GM12878 (cell line): ENCODE data around the gene BICDL2. TPM values are rescaled to one million over a fixed set of nuclear protein-coding genes. Genes with fewer than 3 reads are reported as not detected.

Experiments used
- ATAC-seq: fragments of 200-7000 bp; cut with Tn5 transposase; 3 replicates; pipeline ENCODE4 v1.9.1; 2020; ENCODE audit warnings: mild to moderate bottlenecking, moderate library complexity
- BruUV-seq: library from RNA; stranded (reverse); fragments of 400-500 nt; replicated peaks from 2 replicates; lab custom pipeline; 2021; lab: Mats Ljungman, UMichigan
- CTCF ChIA-PET: fragments of 300-600 bp; sonication (Branson Sonifier 250); formaldehyde crosslinking; extraction: SDS; loops from one replicate; lab custom pipeline; 2021; ENCODE audit warnings: inconsistent platforms; lab: Yijun Ruan, JAX
- POLR2A ChIA-PET: fragments of 350-600 bp; formaldehyde crosslinking; extraction: SDS; loops from one replicate; lab custom pipeline; 2021; ENCODE audit warnings: inconsistent platforms; lab: Charles Lee
- RAD21 ChIA-PET: fragments of 300-600 bp; sonication (Branson Sonifier 250); formaldehyde crosslinking; loops from one replicate; lab custom pipeline; 2023; ENCODE audit warnings: antibody characterized with exemption; ENCODE audit not compliant: unreplicated experiment; lab: Charles Lee
- SMC1A ChIA-PET: fragments of 300-600 bp; sonication (Branson Sonifier 250); formaldehyde crosslinking; loops from one replicate; lab custom pipeline; 2023; ENCODE audit not compliant: unreplicated experiment, uncharacterized antibody; lab: Charles Lee
- DNase-seq: peaks from one replicate; pipeline ENCODE4 v3.0.0-alpha.2; 2011; ENCODE audit warnings: low read depth, low spot score
- FAIRE-seq: peaks from 3 replicates; lab custom pipeline; 2011; peaks lifted over from hg19 to GRCh38; lab: Jason Lieb, UNC
- H2AFZ ChIP-seq: 2 replicates; pipeline ENCODE4 v1.6.0; 2011; ENCODE audit warnings: low read depth, low read length, control low read depth; ENCODE audit not compliant: control insufficient read depth
- H3K27ac ChIP-seq: 2 replicates; pipeline ENCODE4 v1.5.1; 2011; ENCODE audit warnings: control low read depth; ENCODE audit not compliant: control insufficient read depth, insufficient read depth
- H3K27me3 ChIP-seq, 2 experiments: replicated peaks in 1 of 2; 2 replicates each; pipeline versions ENCODE4 v1.6.0 to v1.6.1; 2011; ENCODE audit warnings: low read length in 1 of 2; ENCODE audit not compliant: control insufficient read depth in 2 of 2, insufficient read depth in 2 of 2
- H3K36me3 ChIP-seq, 2 experiments: 2 replicates each; pipeline ENCODE4 v1.5.1; 2011; ENCODE audit warnings: low read length in 1 of 2; ENCODE audit not compliant: control insufficient read depth in 2 of 2, insufficient read depth in 2 of 2
- H3K4me1 ChIP-seq: 2 replicates; pipeline ENCODE4 v1.6.1; 2011; ENCODE audit warnings: mild to moderate bottlenecking, low read length, moderate library complexity, mixed read lengths; ENCODE audit not compliant: control insufficient read depth, insufficient read depth
- H3K4me2 ChIP-seq: 2 replicates; pipeline ENCODE4 v1.6.0; 2011; ENCODE audit warnings: control low read depth; ENCODE audit not compliant: control insufficient read depth, insufficient read depth
- H3K4me3 ChIP-seq: fragments of 200-600 bp; sonication (generic); 2 replicates; pipeline ENCODE4 v1.5.1; 2016
- H3K79me2 ChIP-seq: 2 replicates; pipeline ENCODE4 v1.6.0; 2011; ENCODE audit warnings: low read length; ENCODE audit not compliant: control insufficient read depth, insufficient read depth
- H3K9ac ChIP-seq: 2 replicates; pipeline ENCODE4 v1.8.0; 2011; ENCODE audit warnings: low read length, control low read depth, mixed read lengths; ENCODE audit not compliant: control insufficient read depth, insufficient read depth
- H3K9me3 ChIP-seq: replicated peaks from 3 replicates; pipeline ENCODE4 v1.5.1; 2011; ENCODE audit warnings: mild to moderate bottlenecking, low read length; ENCODE audit not compliant: control insufficient read depth, insufficient read depth
- H4K20me1 ChIP-seq: 2 replicates; pipeline ENCODE4 v1.6.0; 2011; ENCODE audit not compliant: control insufficient read depth, insufficient read depth
- MEF2A ChIP-seq: IDR thresholded peaks from 2 replicates; pipeline ENCODE4 v1.6.1; 2011; ENCODE audit warnings: low read depth, mild to moderate bottlenecking, low read length, moderate library complexity; ENCODE audit not compliant: insufficient read depth
- PAX5 ChIP-seq: IDR thresholded peaks from 2 replicates; pipeline ENCODE4 v1.6.1; 2011; ENCODE audit warnings: low read depth, low read length, borderline replicate concordance
- RB1 ChIP-seq: fragments of 450-650 bp; formaldehyde crosslinking; IDR thresholded peaks from 2 replicates; pipeline ENCODE4 v1.6.1; 2017; ENCODE audit warnings: mild to moderate bottlenecking, borderline replicate concordance
- RELA ChIP-seq: fragments of 450-650 bp; IDR thresholded peaks from 2 replicates; pipeline ENCODE4 v1.8.0; 2014; ENCODE audit warnings: borderline replicate concordance; ENCODE audit not compliant: partially characterized antibody
- RUNX3 ChIP-seq: IDR thresholded peaks from 2 replicates; pipeline ENCODE4 v1.6.1; 2012; ENCODE audit warnings: low read length, inconsistent platforms
- SRF ChIP-seq, 2 experiments: IDR thresholded peaks; 2 replicates each; pipeline ENCODE4 v1.6.1; 2011; ENCODE audit warnings: low read depth in 2 of 2, low read length in 2 of 2, mild to moderate bottlenecking in 1 of 2, moderate library complexity in 1 of 2
- SUZ12 ChIP-seq: fragments of 200-600 bp; sonication (generic); IDR thresholded peaks from one replicate; pipeline ENCODE4 v1.6.1; 2018; ENCODE audit warnings: antibody characterized with exemption, mild to moderate bottlenecking; ENCODE audit not compliant: unreplicated experiment
- ZNF24 ChIP-seq: fragments of 450-650 bp; IDR thresholded peaks from 2 replicates; pipeline ENCODE4 v1.6.1; 2017; ENCODE audit warnings: antibody characterized with exemption, mild to moderate bottlenecking
- WGBS: methylation state at CpG from one replicate; pipeline ENCODE4 v1.1.6; 2016; ENCODE audit warnings: low lambda C conversion rate; ENCODE audit not compliant: insufficient replicate concordance, insufficient coverage; ENCODE audit errors: missing lambda C conversion rate; 5-methylcytosine and 5-hydroxymethylcytosine counted together
- in situ Hi-C: fragments of 300-500 bp; cut with MboI; formaldehyde crosslinking; loops from 9 replicates; pipeline ENCODE4 v1.14.3; 2018; ENCODE audit warnings: mixed read lengths
- intact Hi-C: fragments of 100-400 bp; cut with micrococcal nuclease; formaldehyde crosslinking; loops from one replicate; pipeline ENCODE4 v1.14.2; 2022; ENCODE audit not compliant: unreplicated experiment
- polyA plus RNA-seq, 11 experiments: library from polyadenylated mRNA; depleted of rRNA in 4 of 11; unstranded in 6 of 11; stranded (reverse) in 5 of 11; fragments of >200 nt; fragmentation: Nextera tagmentation in 4 of 11; fragmentation: Illumina TruSeq in 1 of 11; extraction: Ambion mirVana in 4 of 11; extraction: Trizol in 1 of 11; gene quantifications; 1 replicate in 1 of 11; 2 replicates in 10 of 11; pipeline versions ENCODE4 v1.2.1 to v1.2.3, GENCODE V29; 2011 to 2016; ENCODE audit warnings: inconsistent platforms in 2 of 11, missing spikeins in 2 of 11, low read depth in 1 of 11
- total RNA-seq, 4 experiments: library from RNA; depleted of rRNA in 3 of 4; stranded (reverse); fragments of >200 nt in 3 of 4; fragmentation: Illumina TruSeq in 1 of 4; extraction: Trizol in 1 of 4; gene quantifications; 2 replicates each; pipeline versions ENCODE4 v1.2.1 to v1.2.3, GENCODE V29; 2013 to 2021
- TF ChIP-seq, protein P1 (sequence below): fragments of 450-650 bp; IDR thresholded peaks from 2 replicates; pipeline ENCODE4 v1.6.1; 2018; ENCODE audit warnings: mild to moderate bottlenecking, low read depth, moderate library complexity; ENCODE audit not compliant: partially characterized antibody
- TF ChIP-seq, protein P2 (sequence below): fragments of 450-650 bp; IDR thresholded peaks from 2 replicates; pipeline ENCODE4 v1.6.1; 2017; ENCODE audit warnings: mild to moderate bottlenecking
- TF ChIP-seq, protein P3 (sequence below): IDR thresholded peaks from 2 replicates; pipeline ENCODE4 v1.6.1; 2011; ENCODE audit warnings: low read depth, low read length, improper control_type of control experiment, borderline replicate concordance
- TF ChIP-seq, protein P4 (sequence below): fragments of 450-650 bp; IDR thresholded peaks from 2 replicates; pipeline ENCODE4 v1.6.1; 2017; ENCODE audit warnings: mild to moderate bottlenecking, low read depth, inconsistent platforms; ENCODE audit not compliant: poor library complexity, severe bottlenecking
- TF ChIP-seq, protein P5 (sequence below): fragments of 450-650 bp; conservative IDR thresholded peaks from 2 replicates; pipeline ENCODE4 v1.6.1; 2017; ENCODE audit warnings: mild to moderate bottlenecking, moderate library complexity

The BICDL2 gene
- total and polyA plus RNA-seq, 10 of the 15 experiments (the other 5 are each of a cell fraction or from before 2014, with no cell fraction given) = not detected

DNA sequence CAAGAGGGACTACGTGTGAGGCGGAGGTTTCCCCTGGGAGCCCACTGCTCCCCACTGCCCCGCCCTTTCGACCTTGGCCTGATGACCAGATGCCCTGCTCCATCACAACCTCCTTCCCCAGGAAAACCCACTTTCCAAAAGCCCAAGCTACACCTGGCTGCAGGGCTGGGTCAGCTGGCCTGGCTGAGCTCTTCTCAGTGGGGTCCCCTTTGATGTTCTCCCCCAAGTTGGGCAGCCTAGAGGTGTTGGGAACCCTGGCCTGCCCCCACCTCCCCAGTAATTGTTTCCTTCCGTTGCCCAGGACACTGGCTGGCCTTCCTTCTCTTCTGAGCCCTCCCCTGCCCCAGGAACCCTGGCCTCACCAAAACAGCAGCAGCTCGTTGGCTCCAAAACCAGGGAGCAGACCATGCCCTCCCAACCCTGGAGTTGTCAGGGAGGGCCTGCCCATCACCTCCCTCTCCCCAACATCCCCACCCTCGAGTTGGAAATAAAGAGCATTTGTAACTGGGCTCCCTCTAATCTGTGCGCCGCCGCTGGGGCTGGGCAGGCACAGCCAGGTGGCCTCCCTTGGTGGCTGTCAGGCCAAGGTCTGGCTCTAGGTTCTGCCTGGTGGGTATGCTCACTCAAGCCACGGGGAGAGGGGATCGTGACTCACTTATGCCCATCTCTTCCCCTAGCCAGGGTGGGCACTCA, 22.6 kb downstream of the BICDL2 start:
- Histone ChIP-seq H3K27me3 (peaks cover 0 to 10% of the 10 kb centered on the region in 2 experiments), H3K4me3 (no peak overlapping the region), H3K4me1 (no peaks in the 10 kb centered on the region), H3K27ac (no peak overlapping the region), H4K20me1 (no peaks in the 10 kb centered on the region), H3K4me2 (no peak overlapping the region), H3K36me3 (no peaks in the 10 kb centered on the region), H2AFZ (no peak overlapping the region), H3K9ac (no peak overlapping the region), H3K9me3 (no peaks in the 10 kb centered on the region), H3K79me2 (no peaks in the 10 kb centered on the region)
- intact Hi-C loops = no loop called here
- ChIA-PET RAD21 (no interaction called here), SMC1A (no interaction called here), CTCF (interaction anchor here (0.6 to 1.3 kb wide), 4 partner anchors 8 to 20 kb away, joined by 3 to 4 read pairs (median 3); no protein-coding TSS in a partner anchor), POLR2A (no interaction called here)
- ATAC-seq (no peak), DNase-seq (no peak), FAIRE-seq (no peak)
- 42% methylated on average over 12 of the region's 12 CpGs for WGBS
- no TSS peak for BruUV-seq
- in situ Hi-C loops = no loop called here
- TF ChIP-seq RB1 (no peak), RELA (no peak), PAX5 (no peak), MEF2A (no peak), ZNF24 (no peak), SRF (IDR thresholded peaks at IDR 0.05; ENCODE audit: low read depth in 2 of 2, low read length in 2 of 2) (no peak), SUZ12 (no peak), RUNX3 (no peak)
- TF ChIP-seq, protein P1, sequence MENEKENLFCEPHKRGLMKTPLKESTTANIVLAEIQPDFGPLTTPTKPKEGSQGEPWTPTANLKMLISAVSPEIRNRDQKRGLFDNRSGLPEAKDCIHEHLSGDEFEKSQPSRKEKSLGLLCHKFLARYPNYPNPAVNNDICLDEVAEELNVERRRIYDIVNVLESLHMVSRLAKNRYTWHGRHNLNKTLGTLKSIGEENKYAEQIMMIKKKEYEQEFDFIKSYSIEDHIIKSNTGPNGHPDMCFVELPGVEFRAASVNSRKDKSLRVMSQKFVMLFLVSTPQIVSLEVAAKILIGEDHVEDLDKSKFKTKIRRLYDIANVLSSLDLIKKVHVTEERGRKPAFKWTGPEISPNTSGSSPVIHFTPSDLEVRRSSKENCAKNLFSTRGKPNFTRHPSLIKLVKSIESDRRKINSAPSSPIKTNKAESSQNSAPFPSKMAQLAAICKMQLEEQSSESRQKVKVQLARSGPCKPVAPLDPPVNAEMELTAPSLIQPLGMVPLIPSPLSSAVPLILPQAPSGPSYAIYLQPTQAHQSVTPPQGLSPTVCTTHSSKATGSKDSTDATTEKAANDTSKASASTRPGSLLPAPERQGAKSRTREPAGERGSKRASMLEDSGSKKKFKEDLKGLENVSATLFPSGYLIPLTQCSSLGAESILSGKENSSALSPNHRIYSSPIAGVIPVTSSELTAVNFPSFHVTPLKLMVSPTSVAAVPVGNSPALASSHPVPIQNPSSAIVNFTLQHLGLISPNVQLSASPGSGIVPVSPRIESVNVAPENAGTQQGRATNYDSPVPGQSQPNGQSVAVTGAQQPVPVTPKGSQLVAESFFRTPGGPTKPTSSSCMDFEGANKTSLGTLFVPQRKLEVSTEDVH = no peak
- TF ChIP-seq, protein P2, sequence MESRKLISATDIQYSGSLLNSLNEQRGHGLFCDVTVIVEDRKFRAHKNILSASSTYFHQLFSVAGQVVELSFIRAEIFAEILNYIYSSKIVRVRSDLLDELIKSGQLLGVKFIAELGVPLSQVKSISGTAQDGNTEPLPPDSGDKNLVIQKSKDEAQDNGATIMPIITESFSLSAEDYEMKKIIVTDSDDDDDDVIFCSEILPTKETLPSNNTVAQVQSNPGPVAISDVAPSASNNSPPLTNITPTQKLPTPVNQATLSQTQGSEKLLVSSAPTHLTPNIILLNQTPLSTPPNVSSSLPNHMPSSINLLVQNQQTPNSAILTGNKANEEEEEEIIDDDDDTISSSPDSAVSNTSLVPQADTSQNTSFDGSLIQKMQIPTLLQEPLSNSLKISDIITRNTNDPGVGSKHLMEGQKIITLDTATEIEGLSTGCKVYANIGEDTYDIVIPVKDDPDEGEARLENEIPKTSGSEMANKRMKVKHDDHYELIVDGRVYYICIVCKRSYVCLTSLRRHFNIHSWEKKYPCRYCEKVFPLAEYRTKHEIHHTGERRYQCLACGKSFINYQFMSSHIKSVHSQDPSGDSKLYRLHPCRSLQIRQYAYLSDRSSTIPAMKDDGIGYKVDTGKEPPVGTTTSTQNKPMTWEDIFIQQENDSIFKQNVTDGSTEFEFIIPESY = no peak
- TF ChIP-seq, protein P3, sequence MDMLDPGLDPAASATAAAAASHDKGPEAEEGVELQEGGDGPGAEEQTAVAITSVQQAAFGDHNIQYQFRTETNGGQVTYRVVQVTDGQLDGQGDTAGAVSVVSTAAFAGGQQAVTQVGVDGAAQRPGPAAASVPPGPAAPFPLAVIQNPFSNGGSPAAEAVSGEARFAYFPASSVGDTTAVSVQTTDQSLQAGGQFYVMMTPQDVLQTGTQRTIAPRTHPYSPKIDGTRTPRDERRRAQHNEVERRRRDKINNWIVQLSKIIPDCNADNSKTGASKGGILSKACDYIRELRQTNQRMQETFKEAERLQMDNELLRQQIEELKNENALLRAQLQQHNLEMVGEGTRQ = no peak
- TF ChIP-seq, protein P4, sequence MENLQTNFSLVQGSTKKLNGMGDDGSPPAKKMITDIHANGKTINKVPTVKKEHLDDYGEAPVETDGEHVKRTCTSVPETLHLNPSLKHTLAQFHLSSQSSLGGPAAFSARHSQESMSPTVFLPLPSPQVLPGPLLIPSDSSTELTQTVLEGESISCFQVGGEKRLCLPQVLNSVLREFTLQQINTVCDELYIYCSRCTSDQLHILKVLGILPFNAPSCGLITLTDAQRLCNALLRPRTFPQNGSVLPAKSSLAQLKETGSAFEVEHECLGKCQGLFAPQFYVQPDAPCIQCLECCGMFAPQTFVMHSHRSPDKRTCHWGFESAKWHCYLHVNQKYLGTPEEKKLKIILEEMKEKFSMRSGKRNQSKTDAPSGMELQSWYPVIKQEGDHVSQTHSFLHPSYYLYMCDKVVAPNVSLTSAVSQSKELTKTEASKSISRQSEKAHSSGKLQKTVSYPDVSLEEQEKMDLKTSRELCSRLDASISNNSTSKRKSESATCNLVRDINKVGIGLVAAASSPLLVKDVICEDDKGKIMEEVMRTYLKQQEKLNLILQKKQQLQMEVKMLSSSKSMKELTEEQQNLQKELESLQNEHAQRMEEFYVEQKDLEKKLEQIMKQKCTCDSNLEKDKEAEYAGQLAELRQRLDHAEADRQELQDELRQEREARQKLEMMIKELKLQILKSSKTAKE = no peak
- TF ChIP-seq, protein P5, sequence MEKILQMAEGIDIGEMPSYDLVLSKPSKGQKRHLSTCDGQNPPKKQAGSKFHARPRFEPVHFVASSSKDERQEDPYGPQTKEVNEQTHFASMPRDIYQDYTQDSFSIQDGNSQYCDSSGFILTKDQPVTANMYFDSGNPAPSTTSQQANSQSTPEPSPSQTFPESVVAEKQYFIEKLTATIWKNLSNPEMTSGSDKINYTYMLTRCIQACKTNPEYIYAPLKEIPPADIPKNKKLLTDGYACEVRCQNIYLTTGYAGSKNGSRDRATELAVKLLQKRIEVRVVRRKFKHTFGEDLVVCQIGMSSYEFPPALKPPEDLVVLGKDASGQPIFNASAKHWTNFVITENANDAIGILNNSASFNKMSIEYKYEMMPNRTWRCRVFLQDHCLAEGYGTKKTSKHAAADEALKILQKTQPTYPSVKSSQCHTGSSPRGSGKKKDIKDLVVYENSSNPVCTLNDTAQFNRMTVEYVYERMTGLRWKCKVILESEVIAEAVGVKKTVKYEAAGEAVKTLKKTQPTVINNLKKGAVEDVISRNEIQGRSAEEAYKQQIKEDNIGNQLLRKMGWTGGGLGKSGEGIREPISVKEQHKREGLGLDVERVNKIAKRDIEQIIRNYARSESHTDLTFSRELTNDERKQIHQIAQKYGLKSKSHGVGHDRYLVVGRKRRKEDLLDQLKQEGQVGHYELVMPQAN = no peak
